Testis (tissue), 3 donors: Measurements from ENCODE around the gene THRB. TPM values are rescaled to one million over a fixed set of nuclear protein-coding genes. Genes with fewer than 3 reads are reported as not detected.

Source experiments
- DNase-seq: peaks from one replicate; pipeline ENCODE4 v3.0.0-alpha.2; 2019
- H3K27ac ChIP-seq, 2 donors: fragments of 200-600 bp; sonication (generic); one replicate each; pipeline ENCODE4 v1.5.1; 2019
- H3K27me3 ChIP-seq: fragments of 200-600 bp; sonication (generic); one replicate; pipeline ENCODE4 v1.5.1; 2019
- H3K36me3 ChIP-seq: fragments of 200-600 bp; sonication (generic); one replicate; pipeline ENCODE4 v1.5.1; 2017; ENCODE audit warnings: low read depth; ENCODE audit errors: missing control alignments
- H3K4me1 ChIP-seq: fragments of 200-600 bp; sonication (generic); one replicate; pipeline ENCODE4 v1.5.1; 2019
- H3K4me3 ChIP-seq, 2 donors: fragments of 200-600 bp; sonication (generic); one replicate each; pipeline ENCODE4 v1.5.1; 2017 to 2019
- H3K9me3 ChIP-seq: fragments of 200-600 bp; sonication (generic); one replicate; pipeline ENCODE4 v1.5.1; 2017
- CTCF ChIP-seq, 3 experiments: fragments of 450-650 bp in 2 of 3; fragments of 200-600 bp in 1 of 3; sonication (generic) in 1 of 3; IDR thresholded peaks; one replicate each; pipeline ENCODE4 v1.5.1; 2016 to 2019; ENCODE audit warnings: antibody characterized with exemption in 3 of 3, mild to moderate bottlenecking in 2 of 3, moderate library complexity in 1 of 3
- POLR2A ChIP-seq: fragments of 450-650 bp; IDR thresholded peaks from one replicate; pipeline ENCODE4 v1.6.1; 2017; ENCODE audit warnings: antibody characterized with exemption, mild to moderate bottlenecking, moderate library complexity
- WGBS, 2 donors: methylation state at CpG; one replicate each; pipeline ENCODE4 v1.1.5; 2018; 5-methylcytosine and 5-hydroxymethylcytosine counted together
- intact Hi-C: fragments of 100-400 bp; cut with DNase I; formaldehyde crosslinking; loops from one replicate; pipeline ENCODE4 v1.15.1; 2023; ENCODE audit warnings: low total_unique reads
- polyA plus RNA-seq: library from polyadenylated mRNA; stranded (reverse); fragments of 350-450 nt; fragmentation: Illumina TruSeq; extraction: RNeasy Lipid Tissue Mini Kit (QIAGEN cat#74804); gene quantifications from one replicate; pipeline ENCODE4 v1.2.3, GENCODE V29; 2014; ENCODE audit warnings: low read depth, low replicate concordance; ENCODE audit not compliant: insufficient read depth
- total RNA-seq, 2 donors: library from RNA; depleted of rRNA; stranded (reverse); fragments of >200 nt; gene quantifications; one replicate each; pipeline ENCODE4 v1.2.3, GENCODE V29; 2016

Gene THRB
- total and polyA plus RNA-seq, 3 donors from 2014 or later: 1.3 to 2.0 (median 1.4) TPM

GRCh38 chr3:24199300-24199699 lies 295.4 kb downstream of the THRB start:
- H3K9me3 ChIP-seq: no peaks in the 10 kb centered on the region
- TF ChIP-seq POLR2A (no peak), CTCF (IDR thresholded peaks at IDR 0.05) (no peak)
- H3K4me1 ChIP-seq: no peaks in the 10 kb centered on the region
- no peak overlapping the region for H3K27ac ChIP-seq
- no peaks in the 10 kb centered on the region for H3K36me3 ChIP-seq
- intact Hi-C loops: no loop called here
- no peak overlapping the region for H3K4me3 ChIP-seq
- no peaks in the 10 kb centered on the region for H3K27me3 ChIP-seq
- no peak for DNase-seq
- 88 to 90% methylated on average over 2 of the region's 2 CpGs for WGBS, 2 donors

GRCh38 chr3:24198728-24199127 lies 295.9 kb downstream of the THRB start:
- 95 to 100% methylated on average over 1 of the region's 1 CpG for WGBS, 2 donors
- no peaks in the 10 kb centered on the region for H3K36me3 ChIP-seq
- H3K4me3 ChIP-seq: no peak overlapping the region
- H3K27ac ChIP-seq: no peak overlapping the region
- H3K27me3 ChIP-seq: no peaks in the 10 kb centered on the region
- no peaks in the 10 kb centered on the region for H3K9me3 ChIP-seq
- DNase-seq: no peak
- intact Hi-C loops: no loop called here
- H3K4me1 ChIP-seq: no peaks in the 10 kb centered on the region
- TF ChIP-seq POLR2A (no peak), CTCF (IDR thresholded peaks at IDR 0.05) (no peak)

- 46 to 80% methylated on average over 5 of the region's 5 CpGs for WGBS, 2 donors
- intact Hi-C loops: no loop called here
- no peak for DNase-seq
Measured at GRCh38 chr3:24197809-24198208, 296.8 kb downstream of the THRB start.

GRCh38 chr3:24196526-24196925 lies 298.1 kb downstream of the THRB start:
- H3K4me3 ChIP-seq: no peak overlapping the region

More at GRCh38 chr3:24197809-24198208, 296.8 kb downstream of the THRB start:
- Histone ChIP-seq H3K4me3 (no peak overlapping the region), H3K27me3 (no peaks in the 10 kb centered on the region), H3K4me1 (no peaks in the 10 kb centered on the region), H3K27ac (no peak overlapping the region), H3K9me3 (no peaks in the 10 kb centered on the region), H3K36me3 (no peaks in the 10 kb centered on the region)
- no peak for TF ChIP-seq CTCF (IDR thresholded peaks at IDR 0.05)
- no peak for TF ChIP-seq POLR2A

More at GRCh38 chr3:24196526-24196925, 298.1 kb downstream of the THRB start:
- DNase-seq: no peak
- Histone ChIP-seq H3K27me3 (no peaks in the 10 kb centered on the region), H3K9me3 (no peaks in the 10 kb centered on the region), H3K4me1 (peaks cover 5% of the 10 kb centered on the region), H3K36me3 (no peaks in the 10 kb centered on the region), H3K27ac (no peak overlapping the region)
- intact Hi-C loops: no loop called here
- TF ChIP-seq CTCF (IDR thresholded peaks at IDR 0.05) (no peak), POLR2A (no peak)
